ENCODE data around the gene MAP2K2. TPM values are rescaled to one million over a fixed set of nuclear protein-coding genes. Genes with fewer than 3 reads are reported as not detected.
"Not testable (repeated sequence)": the region's sequence is repeated elsewhere in the genome, so short reads cannot be mapped to it uniquely, and the experiment has no call there.

MAP2K2 gene
- 100 to 1,000 TPM; 173 to 221 (median 192) TPM for total RNA-seq
- long read RNA-seq, donor 1, transcript MAP2K2-201 (11 exons, 1,734 nt): major isoform, 334 of 409 reads
- long read RNA-seq, donor 1, partial matches to known transcripts: 43 of 409 reads
- long read RNA-seq, donor 1, other reads (novel, unspliced or antisense): 31 of 409 reads
- long read RNA-seq, donor 2, partial matches to known transcripts: 9 of 12 reads
- long read RNA-seq, donor 2, other reads (novel, unspliced or antisense): 2 of 12 reads

GRCh38 chr19:4123615-4124568, at the start of gene MAP2K2:
MAP2K2 (minus strand) TSS chr19:4124122; CDS start chr19:4123875, 247 bp downstream.
- no peak for TF ChIP-seq CTCF (IDR thresholded peaks at IDR 0.05)
- DNase-seq (peak; percentile 95 to 98 (median 97)), ATAC-seq (peak; percentile 96)
- no peaks in the 10 kb centered on the region for H3K36me3 ChIP-seq (ENCODE audit: low read depth)
- H3K9me3 ChIP-seq: no peaks in the 10 kb centered on the region
- H3K4me1 ChIP-seq (ENCODE audit: low read depth): peaks cover 20% of the 10 kb centered on the region
- intact Hi-C loops (cut with DNase I, micrococcal nuclease): no loop called here
- H3K4me3 ChIP-seq: peak within 1 kb of the TSS; percentile 84

GRCh38 chr19:4172861-4173473, 49.0 kb upstream of the MAP2K2 start:
- no peaks in the 10 kb centered on the region for H3K36me3 ChIP-seq (ENCODE audit: low read depth)
- peak; percentile 78 for ATAC-seq
- no peak for TF ChIP-seq CTCF (IDR thresholded peaks at IDR 0.05)

GRCh38 chr19:4171676-4172075, 47.8 kb upstream of the MAP2K2 start:
- DNase-seq (no peak), ATAC-seq (no peak)
- no peak for TF ChIP-seq CTCF (IDR thresholded peaks at IDR 0.05)
- Histone ChIP-seq H3K4me3 (no peak overlapping the region), H3K9me3 (no peaks in the 10 kb centered on the region), H3K36me3 (ENCODE audit: low read depth) (no peaks in the 10 kb centered on the region), H3K4me1 (ENCODE audit: low read depth) (peaks cover 15% of the 10 kb centered on the region)
- intact Hi-C loops (cut with DNase I, micrococcal nuclease): no loop called here

More at GRCh38 chr19:4172861-4173473, 49.0 kb upstream of the MAP2K2 start:
- Histone ChIP-seq H3K4me3 (no peak overlapping the region), H3K4me1 (ENCODE audit: low read depth) (peaks cover 15% of the 10 kb centered on the region), H3K9me3 (no peaks in the 10 kb centered on the region)
- peak; percentile 69 to 86 (median 79) for DNase-seq
- intact Hi-C loops (cut with DNase I, micrococcal nuclease): no loop called here

- TF ChIP-seq CTCF (IDR thresholded peaks at IDR 0.05): no peak
- intact Hi-C loops (cut with DNase I, micrococcal nuclease): no loop called here
- H3K36me3 ChIP-seq (ENCODE audit: low read depth): no peaks in the 10 kb centered on the region
- H3K4me1 ChIP-seq (ENCODE audit: low read depth): peaks cover 2% of the 10 kb centered on the region
- DNase-seq: no peak
- ATAC-seq: peak; percentile 52
- H3K9me3 ChIP-seq: no peaks in the 10 kb centered on the region
- no peak overlapping the region for H3K4me3 ChIP-seq
Observed at GRCh38 chr19:4164262-4164661, 40.3 kb upstream of the MAP2K2 start.

- Histone ChIP-seq H3K36me3 (ENCODE audit: low read depth) (no peaks in the 10 kb centered on the region), H3K4me3 (no peak overlapping the region), H3K9me3 (no peaks in the 10 kb centered on the region), H3K4me1 (ENCODE audit: low read depth) (peaks cover 2% of the 10 kb centered on the region)
- DNase-seq (no peak), ATAC-seq (no peak)
- intact Hi-C loops (cut with DNase I, micrococcal nuclease): no loop called here
- no peak for TF ChIP-seq CTCF (IDR thresholded peaks at IDR 0.05)
Observed at GRCh38 chr19:4161415-4162077, 37.6 kb upstream of the MAP2K2 start.

- H3K9me3 ChIP-seq; intact Hi-C loops (cut with DNase I, micrococcal nuclease); H3K36me3 ChIP-seq (ENCODE audit: low read depth); DNase-seq; H3K4me1 ChIP-seq (ENCODE audit: low read depth); ATAC-seq; H3K4me3 ChIP-seq: not testable (repeated sequence)
Observed at GRCh38 chr19:4157971-4158370, 34.0 kb upstream of the MAP2K2 start.

Measured in mucosa of descending colon (tissue), 3 donors.